Kasumi-1 (cell line): Measurements from ENCODE around the gene NUTM2G.
"Not testable (repeated sequence)": the region's sequence is repeated elsewhere in the genome, so short reads cannot be mapped to it uniquely, and the experiment has no call there.

Experiments used
- DNase-seq, 2 experiments: peaks; one replicate each; lab custom pipeline; 2025; lab: John Stamatoyannopoulos, UW

NUTM2G gene, protein sequence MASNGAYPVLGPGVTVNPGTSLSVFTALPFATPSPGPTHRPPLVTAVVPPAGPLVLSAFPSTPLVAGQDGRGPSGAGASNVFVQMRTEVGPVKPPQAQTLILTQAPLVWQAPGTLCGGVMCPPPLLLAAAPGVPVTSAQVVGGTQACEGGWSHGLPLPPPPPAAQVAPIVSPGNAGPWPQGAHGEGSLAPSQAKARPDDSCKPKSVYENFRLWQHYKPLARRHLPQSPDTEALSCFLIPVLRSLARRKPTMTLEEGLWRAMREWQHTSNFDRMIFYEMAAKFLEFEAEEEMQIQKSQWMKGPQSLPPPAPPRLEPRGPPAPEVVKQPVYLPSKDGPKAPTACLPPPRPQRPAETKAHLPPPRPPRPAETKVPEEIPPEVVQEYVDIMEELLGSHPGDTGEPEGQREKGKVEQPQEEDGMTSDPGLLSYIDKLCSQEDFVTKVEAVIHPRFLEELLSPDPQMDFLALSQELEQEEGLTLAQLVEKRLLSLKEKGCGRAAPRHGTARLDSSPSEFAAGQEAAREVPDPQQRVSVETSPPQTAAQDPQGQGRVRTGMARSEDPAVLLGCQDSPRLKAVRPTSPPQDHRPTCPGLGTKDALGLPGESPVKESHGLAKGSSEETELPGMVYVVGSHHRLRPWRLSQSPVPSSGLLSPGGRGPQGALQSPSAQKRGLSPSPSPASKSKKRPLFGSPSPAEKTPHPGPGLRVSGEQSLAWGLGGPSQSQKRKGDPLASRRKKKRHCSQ

DNA sequence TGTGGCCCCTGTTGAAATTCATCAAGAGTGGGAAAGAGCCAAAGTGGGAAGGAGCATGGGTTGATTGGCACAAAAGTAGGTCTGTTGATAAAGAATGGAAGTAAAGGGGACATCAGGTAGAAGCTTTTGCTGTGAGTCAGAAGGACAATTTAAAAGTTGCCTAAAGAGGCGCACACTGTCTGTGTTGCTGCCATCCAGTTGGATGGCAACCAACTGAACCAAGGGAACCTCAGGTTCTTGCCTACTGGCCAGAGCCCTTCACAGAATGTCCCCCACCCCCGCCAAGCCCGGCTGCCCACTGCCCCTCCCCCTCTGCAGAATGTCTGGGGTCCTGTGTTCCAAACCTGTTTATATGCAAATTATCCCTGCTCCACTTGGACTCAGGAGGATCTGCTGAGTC, at the start of gene NUTM2G:
Gene NUTM2G, plus strand, starts transcription at position 301 of the 400 bp plus-strand sequence. CDS start 182 bp downstream, outside the sequence.
- not testable (repeated sequence) for DNase-seq

DNA sequence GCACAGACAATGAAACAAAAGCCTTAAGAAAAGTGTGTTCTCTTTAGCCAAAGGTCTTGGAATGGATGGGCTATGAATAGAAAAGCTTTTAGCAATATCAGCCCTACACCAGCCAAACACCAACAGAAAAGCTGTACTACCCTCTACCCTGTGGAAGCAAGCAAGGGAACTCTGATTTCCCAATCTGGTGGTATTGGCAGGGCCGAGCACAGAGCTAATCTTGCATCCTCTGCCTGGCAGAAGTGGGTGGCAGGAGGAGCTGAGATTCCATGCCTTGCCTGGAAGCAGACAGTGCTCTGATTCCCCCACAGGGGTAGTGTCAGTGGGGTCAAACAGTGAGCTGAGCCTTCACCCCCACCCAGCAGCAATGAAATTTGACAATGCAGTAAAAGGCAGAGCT, 44.7 kb upstream of the NUTM2G start:
- no peak for DNase-seq

- no peak for DNase-seq
Measured at GRCh38 chr9:96884443-96884842, 44.2 kb upstream of the NUTM2G start.

DNA sequence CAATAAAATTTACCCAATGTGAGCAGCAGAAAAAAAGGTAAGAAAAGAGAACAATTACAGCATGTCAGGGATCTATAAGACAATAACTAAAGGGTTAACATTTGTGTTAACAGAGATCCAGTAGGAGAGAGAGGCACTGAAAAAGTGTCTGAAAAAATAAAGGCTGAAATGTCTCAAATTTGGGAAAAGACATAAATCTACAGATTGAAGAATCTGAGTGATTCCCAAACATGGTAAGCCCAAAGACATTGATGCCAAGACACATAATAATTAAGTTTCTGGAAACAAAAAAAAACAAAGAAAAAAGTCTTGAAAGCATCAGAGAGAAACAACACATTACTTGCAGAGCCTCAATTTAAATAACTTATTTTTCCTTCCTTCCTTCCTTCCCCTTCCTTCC, 43.2 kb upstream of the NUTM2G start:
- DNase-seq, result no peak

GRCh38 chr9:96888591-96888990, 40.1 kb upstream of the NUTM2G start:
- DNase-seq, result no peak

DNA sequence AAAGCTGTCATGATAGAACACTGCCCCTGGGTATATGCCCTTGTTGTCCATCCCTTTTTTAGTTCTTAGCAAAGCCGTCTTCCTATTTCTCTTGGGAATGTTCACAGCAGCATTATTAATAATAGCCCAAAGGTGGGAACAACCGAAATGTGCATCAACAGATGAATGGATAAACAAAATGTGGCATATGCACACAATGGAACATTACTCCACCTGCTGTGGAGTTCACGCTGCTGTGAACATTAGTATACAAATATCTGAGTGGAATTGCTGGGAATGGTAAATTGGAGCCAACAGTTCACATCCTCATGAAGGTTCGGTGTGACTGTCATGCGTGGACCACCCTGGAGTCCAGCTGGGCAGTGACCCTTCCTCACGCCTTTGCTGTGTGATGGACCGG, 36.5 kb upstream of the NUTM2G start:
- DNase-seq, result no peak

DNA sequence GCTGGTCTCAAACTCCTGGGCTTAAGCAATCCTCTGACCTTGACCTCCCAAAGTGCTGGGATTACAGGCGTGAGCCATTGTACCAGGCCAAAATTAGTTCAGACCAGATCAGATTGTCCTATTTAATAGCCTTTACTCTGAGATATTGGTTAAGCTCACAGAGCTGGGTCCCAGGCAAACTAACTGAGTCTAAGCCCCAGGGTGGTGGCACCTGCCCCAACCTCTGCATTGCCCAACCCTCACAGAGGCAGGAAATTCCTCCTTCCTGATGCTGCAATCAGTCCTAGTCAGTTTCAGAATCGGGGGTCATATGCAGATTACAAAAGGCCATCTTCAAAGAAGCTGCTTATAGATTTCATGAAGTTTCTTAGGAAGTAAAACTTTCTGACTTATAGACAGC, 28.6 kb upstream of the NUTM2G start:
- not testable (repeated sequence) for DNase-seq

DNA sequence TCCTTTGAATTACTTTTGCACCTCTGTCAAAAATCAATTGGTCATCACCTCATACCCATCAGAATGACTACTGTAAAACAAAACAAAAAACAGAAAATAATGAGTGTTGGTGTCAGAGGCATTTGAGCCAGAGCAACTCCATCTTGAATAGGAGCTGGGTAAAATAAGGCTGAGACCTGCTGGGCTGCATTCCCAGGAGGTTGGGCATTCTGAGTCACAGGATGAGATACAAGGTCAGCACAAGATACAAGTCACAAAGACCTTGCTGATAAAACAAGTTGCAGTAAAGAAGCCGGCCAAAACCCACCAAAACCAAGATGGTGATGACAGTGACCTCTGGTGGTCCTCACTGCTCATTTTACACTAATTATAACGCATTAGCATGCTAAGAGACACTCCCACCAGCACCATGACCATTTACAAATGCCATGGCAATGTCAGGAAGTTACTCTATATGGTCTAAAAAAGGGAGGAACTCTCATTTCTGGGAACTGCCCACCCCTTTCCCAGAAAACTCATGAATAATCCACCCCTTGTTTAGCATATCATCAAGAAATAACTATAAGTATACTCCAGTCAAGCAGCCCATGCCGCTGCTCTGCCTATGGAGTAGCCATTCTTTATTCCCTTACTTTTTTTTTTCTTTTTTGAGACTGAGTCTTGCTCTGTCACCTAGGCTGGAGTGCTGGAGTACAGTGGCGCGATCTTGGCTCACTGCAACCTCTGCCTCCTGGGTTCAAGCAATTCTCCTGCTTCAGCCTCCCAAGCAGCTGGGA, 23.5 kb upstream of the NUTM2G start:
- DNase-seq, result not testable (repeated sequence)

DNA sequence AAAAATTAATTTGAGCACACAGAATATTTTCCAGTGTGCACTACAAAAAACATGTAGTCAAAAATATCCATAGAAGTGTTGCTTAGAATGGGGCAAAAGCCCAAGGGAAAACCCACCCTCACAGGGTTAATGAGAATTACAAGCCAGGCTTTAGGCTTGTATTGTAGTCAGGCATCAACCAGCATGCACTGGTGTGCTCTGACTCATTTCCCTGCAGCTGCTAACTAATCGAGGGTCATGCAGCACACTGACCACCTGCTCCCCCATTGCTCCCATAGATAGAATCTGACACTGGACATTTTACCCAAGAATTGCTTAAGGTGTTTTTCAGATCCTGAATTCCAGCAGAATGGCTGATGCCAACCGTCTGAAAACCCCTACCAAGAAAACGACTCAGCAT, 20.2 kb upstream of the NUTM2G start:
- DNase-seq, result not testable (repeated sequence)

DNA sequence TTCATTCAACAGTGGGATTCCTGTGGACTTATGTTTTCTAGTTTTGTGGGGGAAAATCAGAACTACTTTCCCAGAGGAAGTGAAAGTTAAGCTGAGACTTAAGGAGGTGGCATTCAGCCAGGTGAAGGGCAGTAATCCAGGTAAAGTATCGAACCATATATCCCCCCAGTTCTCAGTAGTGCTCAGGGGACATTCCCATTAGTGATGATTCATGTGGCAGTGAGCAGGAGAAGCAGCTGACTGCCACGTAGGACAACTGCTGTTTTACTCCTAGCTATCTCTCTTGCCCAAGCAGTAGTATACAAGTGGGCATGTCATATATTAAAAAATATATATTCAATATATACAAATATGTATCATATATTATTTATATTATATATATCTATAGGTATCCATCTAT, 13.1 kb upstream of the NUTM2G start:
- DNase-seq, result not testable (repeated sequence)

- not testable (repeated sequence) for DNase-seq
Measured at GRCh38 chr9:96916531-96916930, 12.1 kb upstream of the NUTM2G start.

- DNase-seq, result not testable (repeated sequence)
Measured at GRCh38 chr9:96918550-96918949, 10.1 kb upstream of the NUTM2G start.

DNA sequence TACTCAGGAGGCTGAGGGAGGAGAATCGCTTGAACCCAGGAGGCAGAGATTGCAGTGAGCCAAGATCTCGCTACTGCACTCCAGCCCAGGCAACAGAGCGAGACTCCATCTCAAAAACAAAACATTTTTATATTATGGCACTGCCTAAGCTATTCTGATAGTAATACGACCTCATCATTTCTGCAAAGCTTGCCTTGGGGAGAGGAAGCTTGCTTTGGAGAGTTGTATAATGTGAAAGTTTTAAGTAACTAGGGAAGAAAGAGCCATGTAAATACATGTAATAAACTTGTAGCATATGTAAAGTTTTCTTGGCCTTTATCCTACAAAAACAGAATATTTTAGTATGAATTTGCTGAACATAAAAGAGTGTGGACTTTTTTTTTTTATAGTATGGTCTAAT, 7.8 kb upstream of the NUTM2G start:
- not testable (repeated sequence) for DNase-seq

DNA sequence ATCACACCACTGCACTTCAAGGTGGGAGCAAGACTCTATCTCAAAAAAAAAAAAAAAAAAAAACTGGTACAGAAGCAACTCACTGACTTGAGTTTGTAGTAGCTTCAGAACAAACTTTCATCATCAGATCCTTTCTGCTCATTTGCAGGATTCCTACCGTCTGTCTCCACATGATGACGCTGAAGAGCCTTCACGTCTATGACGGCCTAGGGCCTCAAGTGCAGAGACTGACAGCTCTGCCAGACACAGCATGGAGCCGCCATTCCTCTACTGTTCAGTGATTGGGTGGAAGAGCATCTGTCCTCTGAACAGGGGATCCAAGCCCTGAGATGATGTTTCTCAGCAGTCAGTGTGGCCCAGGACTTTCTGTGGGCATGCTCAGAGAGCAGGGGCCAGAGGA, 3.1 kb upstream of the NUTM2G start:
- not testable (repeated sequence) for DNase-seq

DNA sequence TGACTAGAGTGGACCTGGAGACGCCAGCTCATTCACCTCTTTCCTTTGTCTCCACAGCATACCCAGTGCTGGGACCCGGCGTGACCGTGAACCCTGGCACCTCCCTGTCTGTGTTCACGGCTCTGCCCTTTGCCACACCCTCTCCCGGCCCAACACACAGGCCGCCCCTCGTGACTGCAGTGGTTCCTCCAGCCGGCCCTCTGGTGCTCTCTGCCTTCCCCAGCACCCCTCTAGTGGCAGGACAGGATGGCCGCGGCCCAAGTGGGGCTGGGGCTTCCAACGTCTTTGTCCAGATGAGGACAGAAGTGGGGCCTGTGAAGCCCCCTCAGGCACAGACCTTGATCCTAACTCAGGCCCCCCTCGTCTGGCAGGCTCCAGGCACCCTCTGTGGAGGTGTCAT, 3.0 kb downstream of the NUTM2G start:
- DNase-seq, result not testable (repeated sequence)

DNA sequence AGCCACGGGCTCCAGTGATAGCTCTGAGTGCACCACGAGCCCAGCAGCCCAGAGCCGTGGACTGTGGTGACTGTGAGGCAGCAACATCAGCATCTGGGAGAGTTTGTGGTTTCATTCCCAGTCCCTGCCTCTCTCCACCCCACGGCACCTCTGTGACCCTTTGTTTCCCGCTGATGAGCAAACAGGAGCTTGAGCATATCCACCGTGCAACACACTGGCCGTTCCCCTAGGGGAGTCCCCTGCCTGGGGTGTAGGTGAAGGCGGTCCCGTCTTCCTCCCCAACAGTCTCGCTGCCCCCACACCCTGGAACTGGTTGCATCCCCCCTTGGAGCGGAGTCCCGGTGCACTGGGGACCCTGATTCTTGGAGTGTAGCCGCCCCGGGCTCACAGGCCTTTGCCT, 5.5 kb downstream of the NUTM2G start:
- not testable (repeated sequence) for DNase-seq

GRCh38 chr9:96934706-96935105, 6.1 kb downstream of the NUTM2G start:
- not testable (repeated sequence) for DNase-seq

GRCh38 chr9:96935401-96935800, 6.8 kb downstream of the NUTM2G start:
- DNase-seq, result not testable (repeated sequence)

DNA sequence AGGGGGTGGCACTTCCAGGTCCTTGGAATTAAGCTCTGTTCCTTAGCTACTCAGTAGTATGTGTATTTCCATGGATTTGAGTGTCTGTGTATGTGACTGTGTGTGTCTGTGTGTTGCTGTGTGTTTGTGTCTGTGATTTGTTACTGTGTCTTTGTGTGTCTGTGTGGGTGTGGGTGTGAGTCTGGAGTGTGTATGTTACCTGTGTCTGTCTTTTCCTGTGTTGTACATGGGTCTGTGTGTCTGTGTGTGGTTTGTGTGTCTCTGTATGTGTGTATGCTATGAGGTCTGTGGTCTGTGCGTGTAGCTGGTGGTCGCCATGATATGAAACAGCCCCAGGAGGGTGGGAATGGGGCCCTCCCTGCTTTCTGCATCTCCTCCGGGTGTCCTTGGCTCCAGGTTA, 8.8 kb downstream of the NUTM2G start:
- DNase-seq, result not testable (repeated sequence)

- not testable (repeated sequence) for DNase-seq
Measured at GRCh38 chr9:96938957-96939665, 10.5 kb downstream of the NUTM2G start.

- DNase-seq, result not testable (repeated sequence)
Measured at GRCh38 chr9:96940982-96941381, 12.3 kb downstream of the NUTM2G start.

DNA sequence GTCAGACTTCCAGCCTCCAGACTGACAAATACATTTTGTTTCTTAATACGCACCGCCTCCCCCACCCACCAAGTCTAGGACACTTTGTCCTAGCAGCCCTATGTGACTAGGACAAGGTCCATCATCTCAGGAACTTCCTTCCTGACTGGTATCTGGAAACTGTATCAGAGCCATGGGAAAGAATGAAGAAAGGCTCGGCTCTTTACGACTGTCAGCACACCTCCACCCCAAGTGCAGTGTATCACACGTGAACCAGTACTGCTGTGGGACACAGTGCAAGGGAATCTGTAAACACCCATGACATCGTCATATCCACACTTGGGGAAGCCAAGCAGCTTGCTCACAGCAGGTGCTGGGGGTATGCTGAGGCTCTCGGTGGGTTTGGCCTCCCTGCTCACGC, 13.0 kb downstream of the NUTM2G start:
- DNase-seq, result not testable (repeated sequence)
